Lung microvascular endothelial cell (primary cell): ENCODE data around the gene RSAD2. TPM values are rescaled to one million over a fixed set of nuclear protein-coding genes. Genes with fewer than 3 reads are reported as not detected.
"Not testable (repeated sequence)": the region's sequence is repeated elsewhere in the genome, so short reads cannot be mapped to it uniquely, and the experiment has no call there.

Experiments used
- DNase-seq, 2 donors: peaks; one replicate each; pipeline versions ENCODE4 v3.0.0 to v3.0.0-alpha.2; 2010; ENCODE audit warnings: low read depth in 2 of 2
- total RNA-seq: library from RNA; depleted of rRNA; stranded (reverse); fragments of >200 nt; gene quantifications from 2 replicates; pipeline ENCODE4 v1.2.1, GENCODE V29; 2014

Gene RSAD2
- total RNA-seq, 1 donor from 2014 or later: 0.20 TPM

GRCh38 chr2:6926071-6926732, 48.6 kb downstream of the RSAD2 start:
- DNase-seq: no peak

- DNase-seq: no peak
These were observed 49.6 kb downstream of the RSAD2 start for GRCh38 chr2:6927186-6927585.

GRCh38 chr2:6927753-6928152, 50.2 kb downstream of the RSAD2 start:
- DNase-seq: no peak

GRCh38 chr2:6928452-6928851, 50.9 kb downstream of the RSAD2 start:
- DNase-seq: no peak

- no peak for DNase-seq
These were observed 51.7 kb downstream of the RSAD2 start for GRCh38 chr2:6929196-6929819.

GRCh38 chr2:6930923-6931647, 53.5 kb downstream of the RSAD2 start:
- no peak for DNase-seq

GRCh38 chr2:6931753-6932152, 54.2 kb downstream of the RSAD2 start:
- no peak for DNase-seq

GRCh38 chr2:6932206-6932605, 54.6 kb downstream of the RSAD2 start:
- DNase-seq: no peak

GRCh38 chr2:6932828-6933227, 55.3 kb downstream of the RSAD2 start:
- no peak for DNase-seq

GRCh38 chr2:6933911-6934310, 56.3 kb downstream of the RSAD2 start:
- DNase-seq: no peak

- DNase-seq: no peak
These were observed 56.8 kb downstream of the RSAD2 start for GRCh38 chr2:6934345-6934744.

- DNase-seq: no peak
These were observed 57.4 kb downstream of the RSAD2 start for GRCh38 chr2:6934758-6935651.

- DNase-seq: not testable (repeated sequence)
These were observed 58.1 kb downstream of the RSAD2 start for GRCh38 chr2:6935652-6936020.

- DNase-seq: no peak
These were observed 59.6 kb downstream of the RSAD2 start for GRCh38 chr2:6937157-6937556.

GRCh38 chr2:6937582-6937981, 60.0 kb downstream of the RSAD2 start:
- no peak for DNase-seq

- no peak for DNase-seq
These were observed 61.5 kb downstream of the RSAD2 start for GRCh38 chr2:6939071-6939470.

GRCh38 chr2:6940820-6941219, 63.2 kb downstream of the RSAD2 start:
- DNase-seq: no peak

GRCh38 chr2:6941299-6942046, 63.9 kb downstream of the RSAD2 start:
- no peak for DNase-seq

GRCh38 chr2:6942848-6943247, 65.3 kb downstream of the RSAD2 start:
- DNase-seq: no peak

GRCh38 chr2:6943523-6943922, 65.9 kb downstream of the RSAD2 start:
- no peak for DNase-seq

- no peak for DNase-seq
These were observed 66.4 kb downstream of the RSAD2 start for GRCh38 chr2:6943971-6944370.
